DND-41 (cell line): Measurements from ENCODE around the gene OSTM1.

Experiments
- ATAC-seq: fragments of 200-7000 bp; cut with Tn5 transposase; 3 replicates; pipeline ENCODE4 v1.9.1; 2021; ENCODE audit warnings: low read depth; ENCODE audit not compliant: insufficient read depth
- DNase-seq: peaks from one replicate; pipeline ENCODE4 v3.0.0-alpha.2; 2020
- H2AFZ ChIP-seq: 2 replicates; pipeline ENCODE4 v1.6.0; 2012; ENCODE audit warnings: low read depth, low read length
- H3K27ac ChIP-seq: 2 replicates; pipeline ENCODE4 v1.5.1; 2012; ENCODE audit warnings: low read length, inconsistent platforms
- H3K27me3 ChIP-seq: fragments of 200-600 bp; sonication (generic); 2 replicates; pipeline ENCODE4 v1.6.0; 2012; ENCODE audit warnings: low read length, mild to moderate bottlenecking, inconsistent platforms; ENCODE audit not compliant: insufficient read depth, poor library complexity
- H3K36me3 ChIP-seq: 2 replicates; pipeline ENCODE4 v1.5.1; 2012; ENCODE audit warnings: low read length, inconsistent platforms; ENCODE audit not compliant: insufficient read depth
- H3K4me1 ChIP-seq: 2 replicates; pipeline ENCODE4 v1.5.1; 2012; ENCODE audit warnings: mild to moderate bottlenecking, low read length; ENCODE audit not compliant: insufficient read depth
- H3K4me2 ChIP-seq: 2 replicates; pipeline ENCODE4 v1.6.0; 2012; ENCODE audit warnings: mild to moderate bottlenecking, moderate library complexity, low read length, inconsistent platforms; ENCODE audit not compliant: insufficient read depth
- H3K4me3 ChIP-seq, 2 experiments: fragments of 200-600 bp in 1 of 2; shearing (Covaris generic) in 1 of 2; 2 replicates each; pipeline ENCODE4 v1.5.1; 2012 to 2016; ENCODE audit warnings: inconsistent platforms in 2 of 2, low read length in 2 of 2, mild to moderate bottlenecking in 2 of 2, low read depth in 1 of 2, moderate library complexity in 1 of 2
- H3K79me2 ChIP-seq: 2 replicates; pipeline ENCODE4 v1.6.0; 2012; ENCODE audit warnings: low read length, inconsistent platforms; ENCODE audit not compliant: insufficient read depth
- H3K9ac ChIP-seq: 2 replicates; pipeline ENCODE4 v1.6.0; 2012; ENCODE audit warnings: low read depth, mild to moderate bottlenecking, inconsistent platforms, low read length, moderate library complexity
- H3K9me3 ChIP-seq: 2 replicates; pipeline ENCODE4 v1.5.1; 2012; ENCODE audit warnings: low read length, moderate library complexity, mild to moderate bottlenecking, inconsistent platforms; ENCODE audit not compliant: insufficient read depth, severe bottlenecking
- H4K20me1 ChIP-seq: 2 replicates; pipeline ENCODE4 v1.6.0; 2012; ENCODE audit warnings: low read length; ENCODE audit not compliant: insufficient read depth
- EZH2 ChIP-seq: IDR thresholded peaks from 3 replicates; pipeline ENCODE4 v1.6.1; 2012; ENCODE audit warnings: borderline replicate concordance, low read depth, mild to moderate bottlenecking, moderate library complexity, low read length, inconsistent platforms; ENCODE audit not compliant: severe bottlenecking
- TF ChIP-seq, protein P1 (sequence below): IDR thresholded peaks from 2 replicates; pipeline ENCODE4 v1.5.1; 2012; ENCODE audit warnings: borderline replicate concordance, low read length, moderate library complexity, mild to moderate bottlenecking; ENCODE audit not compliant: poor library complexity, severe bottlenecking; ENCODE audit errors: extremely low read depth

The OSTM1 gene

DNA sequence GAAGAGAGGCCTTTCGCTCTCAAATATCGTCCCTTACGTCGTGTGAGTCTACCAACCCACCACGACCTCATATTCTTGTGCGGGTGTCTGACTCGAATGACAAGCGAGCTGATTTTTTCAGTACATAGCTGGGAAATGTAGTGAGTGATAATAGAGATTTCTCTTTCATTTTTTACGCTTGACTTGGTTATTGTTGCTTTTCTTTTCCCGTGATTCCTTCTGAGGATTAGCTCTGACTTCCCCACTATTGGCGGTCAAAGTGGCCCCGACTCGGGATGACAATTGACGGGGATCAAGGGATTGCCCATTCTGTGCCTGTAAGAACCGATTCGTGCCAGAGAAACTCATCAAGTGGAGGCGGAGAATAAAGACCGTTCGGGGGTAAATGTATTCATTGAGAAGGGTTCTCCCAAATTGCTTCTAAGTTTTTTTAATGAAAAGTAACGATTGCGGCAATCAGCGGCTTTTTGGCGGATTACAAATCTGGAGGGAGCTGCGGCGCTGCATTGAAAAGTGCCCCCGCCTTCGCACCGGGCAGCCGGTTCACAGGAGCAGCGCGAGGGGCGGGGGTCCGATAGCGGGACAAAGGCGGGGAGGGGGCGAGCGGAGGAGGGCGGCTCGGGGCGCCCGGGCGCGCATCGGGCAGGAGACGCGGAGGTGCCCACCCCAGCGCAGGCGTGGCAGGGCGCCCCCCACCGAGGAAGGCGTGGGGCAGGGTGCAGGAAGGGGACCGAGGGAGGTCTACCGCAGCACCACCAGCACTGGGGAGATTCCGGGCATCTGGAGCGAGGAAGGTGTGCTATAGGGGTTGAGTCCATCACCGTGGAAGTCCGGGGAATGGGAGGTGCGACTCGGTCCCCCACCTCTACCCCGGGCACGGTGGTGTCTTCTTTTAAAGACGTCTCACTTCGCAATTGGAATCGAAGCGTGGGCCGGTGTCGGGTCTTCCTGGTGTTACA, 44.5 kb upstream of the OSTM1 start:
- no peak for ATAC-seq
- no peaks in the 10 kb centered on the region; the same call in 1 of the 2 replicates for H4K20me1 ChIP-seq

DNA sequence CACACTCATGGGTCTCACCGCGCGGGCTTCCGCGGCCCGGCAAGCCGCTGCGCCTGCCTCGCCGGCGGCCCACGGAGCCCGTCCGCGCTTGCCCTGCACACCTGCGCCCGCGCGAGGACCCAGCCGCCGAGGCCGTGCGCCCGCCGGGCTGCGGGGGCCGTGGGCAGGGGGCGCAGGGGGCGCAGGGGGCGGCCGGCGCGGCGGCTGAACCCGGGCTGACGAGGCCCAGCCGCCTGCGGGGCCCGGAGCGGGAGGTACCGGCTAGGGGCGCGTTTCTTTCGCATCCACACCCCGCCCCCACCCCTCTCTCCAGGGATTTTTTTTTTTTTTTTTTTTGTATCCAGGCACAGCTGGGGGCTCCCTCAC, 43.8 kb upstream of the OSTM1 start:
- Histone ChIP-seq H3K9me3 (no peaks in the 10 kb centered on the region), H3K79me2 (no peaks in the 10 kb centered on the region), H3K36me3 (no peaks in the 10 kb centered on the region), H3K27me3 (peaks cover 33% of the 10 kb centered on the region), H3K27ac (no peak overlapping the region), H3K4me2 (peak overlapping the region; percentile 77), H2AFZ (peak overlapping the region; percentile 76), H3K4me1 (peaks cover 15% of the 10 kb centered on the region), H4K20me1 (no peaks in the 10 kb centered on the region; the same call in 1 of the 2 replicates), H3K9ac (peak overlapping the region; percentile 50), H3K4me3 (peak overlapping the region; percentile 29 to 63; a peak in 3 of 4 replicates)
- no peak for TF ChIP-seq EZH2
- TF ChIP-seq, protein P1, sequence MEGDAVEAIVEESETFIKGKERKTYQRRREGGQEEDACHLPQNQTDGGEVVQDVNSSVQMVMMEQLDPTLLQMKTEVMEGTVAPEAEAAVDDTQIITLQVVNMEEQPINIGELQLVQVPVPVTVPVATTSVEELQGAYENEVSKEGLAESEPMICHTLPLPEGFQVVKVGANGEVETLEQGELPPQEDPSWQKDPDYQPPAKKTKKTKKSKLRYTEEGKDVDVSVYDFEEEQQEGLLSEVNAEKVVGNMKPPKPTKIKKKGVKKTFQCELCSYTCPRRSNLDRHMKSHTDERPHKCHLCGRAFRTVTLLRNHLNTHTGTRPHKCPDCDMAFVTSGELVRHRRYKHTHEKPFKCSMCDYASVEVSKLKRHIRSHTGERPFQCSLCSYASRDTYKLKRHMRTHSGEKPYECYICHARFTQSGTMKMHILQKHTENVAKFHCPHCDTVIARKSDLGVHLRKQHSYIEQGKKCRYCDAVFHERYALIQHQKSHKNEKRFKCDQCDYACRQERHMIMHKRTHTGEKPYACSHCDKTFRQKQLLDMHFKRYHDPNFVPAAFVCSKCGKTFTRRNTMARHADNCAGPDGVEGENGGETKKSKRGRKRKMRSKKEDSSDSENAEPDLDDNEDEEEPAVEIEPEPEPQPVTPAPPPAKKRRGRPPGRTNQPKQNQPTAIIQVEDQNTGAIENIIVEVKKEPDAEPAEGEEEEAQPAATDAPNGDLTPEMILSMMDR = no peak
- ATAC-seq = peak; percentile 17; the same call in 1 of the 3 replicates
- no peak for DNase-seq

More for the DNA sequence above, 44.5 kb upstream of the OSTM1 start:
- TF ChIP-seq, protein P1 = no peak
- TF ChIP-seq EZH2 = no peak
- H2AFZ ChIP-seq = no peak overlapping the region; the same call in 1 of the 2 replicates
- DNase-seq = no peak
- no peaks in the 10 kb centered on the region for H3K79me2 ChIP-seq
- peak overlapping the region; percentile 22; the same call in 1 of the 2 replicates for H3K4me2 ChIP-seq
- no peaks in the 10 kb centered on the region for H3K9me3 ChIP-seq
- no peak overlapping the region for H3K4me3 ChIP-seq
- H3K27ac ChIP-seq = no peak overlapping the region
- H3K27me3 ChIP-seq = peaks cover 27% of the 10 kb centered on the region
- H3K9ac ChIP-seq = no peak overlapping the region
- no peaks in the 10 kb centered on the region for H3K36me3 ChIP-seq
- H3K4me1 ChIP-seq = peaks cover 12% of the 10 kb centered on the region

DNA sequence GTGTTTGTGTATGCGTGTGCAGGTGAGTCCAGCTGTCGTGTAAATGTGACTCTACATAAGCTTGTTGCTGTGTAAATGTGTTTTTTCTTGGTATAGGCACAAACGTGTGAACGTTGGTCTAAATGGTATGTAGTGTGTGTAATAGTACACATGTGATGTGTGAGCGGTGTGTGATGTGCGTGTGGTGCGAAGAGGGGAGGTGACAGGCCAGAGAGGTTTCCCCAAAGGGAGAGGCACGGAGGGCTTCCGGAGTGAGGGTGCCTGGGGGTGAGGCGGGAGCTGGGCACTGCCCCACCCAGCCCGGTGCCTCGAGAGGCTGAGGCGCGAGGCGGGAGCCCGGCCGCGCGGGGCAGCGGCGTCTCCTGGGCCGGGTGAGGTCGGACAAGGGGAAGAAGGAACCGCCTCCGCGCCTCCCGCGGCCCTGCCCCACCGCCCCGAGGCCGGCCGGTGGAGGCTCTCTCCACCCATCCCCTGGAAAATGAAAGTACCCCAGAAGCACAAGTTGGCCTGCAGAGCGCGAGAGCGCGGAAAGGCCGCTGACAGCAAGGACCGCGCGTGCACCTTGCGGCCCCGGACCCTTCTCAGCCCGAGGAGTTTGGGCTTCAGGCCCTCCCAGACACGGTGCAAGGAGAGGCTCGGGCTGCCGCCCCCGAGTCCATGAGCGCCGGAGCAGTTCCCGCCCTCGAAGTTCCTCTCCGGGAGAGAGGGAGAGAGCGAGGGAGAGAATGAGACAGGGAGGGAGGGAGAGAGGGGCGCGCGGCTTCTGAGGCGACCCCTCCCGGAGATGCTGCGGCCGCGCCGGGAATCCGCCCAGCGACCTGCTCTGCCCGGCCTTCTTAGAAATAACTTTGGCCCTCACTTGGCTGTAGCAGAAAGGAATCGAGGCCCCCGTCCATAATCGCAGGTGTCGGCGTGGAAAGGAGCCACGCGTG, 43.2 kb upstream of the OSTM1 start:
- Histone ChIP-seq H3K36me3 (no peaks in the 10 kb centered on the region), H3K79me2 (no peaks in the 10 kb centered on the region), H3K27ac (no peak overlapping the region), H3K4me1 (peaks cover 15% of the 10 kb centered on the region), H4K20me1 (no peaks in the 10 kb centered on the region; the same call in 1 of the 2 replicates), H3K9ac (peak overlapping the region; percentile 50), H3K9me3 (no peaks in the 10 kb centered on the region), H3K27me3 (peaks cover 39% of the 10 kb centered on the region), H3K4me2 (peak overlapping the region; percentile 77), H3K4me3 (peak overlapping the region; percentile 29 to 63; a peak in 3 of 4 replicates), H2AFZ (peak overlapping the region; percentile 76)
- ATAC-seq = peak; percentile 78
- peak; percentile 48 for TF ChIP-seq EZH2
- TF ChIP-seq, protein P1 = no peak
- DNase-seq = peak; percentile 44
